PC-3 (cell line): ENCODE results near the gene SLC25A30.

Experiments
- CTCF ChIP-seq: fragments of 300-600 bp; sonication (generic); conservative IDR thresholded peaks from 2 replicates; pipeline ENCODE4 v1.5.1; 2017; ENCODE audit warnings: antibody characterized with exemption, low read depth, mild to moderate bottlenecking, low read length
- EZH2 ChIP-seq: fragments of 300-600 bp; sonication (generic); IDR thresholded peaks from one replicate; pipeline ENCODE4 v1.6.1; 2017; ENCODE audit warnings: antibody characterized with exemption, mild to moderate bottlenecking, low read length; ENCODE audit not compliant: unreplicated experiment
- EZH2phosphoT487 ChIP-seq: fragments of 300-600 bp; sonication (generic); IDR thresholded peaks from 2 replicates; pipeline ENCODE4 v1.6.1; 2018; ENCODE audit warnings: mild to moderate bottlenecking, antibody characterized with exemption, low read length, borderline replicate concordance

- TF ChIP-seq CTCF (no peak), EZH2 (no peak), EZH2phosphoT487 (no peak)
Observed at GRCh38 chr13:45385907-45386553, 32.1 kb downstream of the SLC25A30 start.
